ENCODE data around the gene CUBN.

CUBN gene

GRCh38 chr10:17100586-17100985 lies 29.0 kb downstream of the CUBN start:
- no peak for DNase-seq (ENCODE audit: low read depth)
- H3K4me3 ChIP-seq (ENCODE audit: low read length), result no peak overlapping the region
- TF ChIP-seq, protein P1, sequence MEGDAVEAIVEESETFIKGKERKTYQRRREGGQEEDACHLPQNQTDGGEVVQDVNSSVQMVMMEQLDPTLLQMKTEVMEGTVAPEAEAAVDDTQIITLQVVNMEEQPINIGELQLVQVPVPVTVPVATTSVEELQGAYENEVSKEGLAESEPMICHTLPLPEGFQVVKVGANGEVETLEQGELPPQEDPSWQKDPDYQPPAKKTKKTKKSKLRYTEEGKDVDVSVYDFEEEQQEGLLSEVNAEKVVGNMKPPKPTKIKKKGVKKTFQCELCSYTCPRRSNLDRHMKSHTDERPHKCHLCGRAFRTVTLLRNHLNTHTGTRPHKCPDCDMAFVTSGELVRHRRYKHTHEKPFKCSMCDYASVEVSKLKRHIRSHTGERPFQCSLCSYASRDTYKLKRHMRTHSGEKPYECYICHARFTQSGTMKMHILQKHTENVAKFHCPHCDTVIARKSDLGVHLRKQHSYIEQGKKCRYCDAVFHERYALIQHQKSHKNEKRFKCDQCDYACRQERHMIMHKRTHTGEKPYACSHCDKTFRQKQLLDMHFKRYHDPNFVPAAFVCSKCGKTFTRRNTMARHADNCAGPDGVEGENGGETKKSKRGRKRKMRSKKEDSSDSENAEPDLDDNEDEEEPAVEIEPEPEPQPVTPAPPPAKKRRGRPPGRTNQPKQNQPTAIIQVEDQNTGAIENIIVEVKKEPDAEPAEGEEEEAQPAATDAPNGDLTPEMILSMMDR (conservative IDR thresholded peaks at IDR 0.05; ENCODE audit: low read depth, low read length), result no peak

DNA sequence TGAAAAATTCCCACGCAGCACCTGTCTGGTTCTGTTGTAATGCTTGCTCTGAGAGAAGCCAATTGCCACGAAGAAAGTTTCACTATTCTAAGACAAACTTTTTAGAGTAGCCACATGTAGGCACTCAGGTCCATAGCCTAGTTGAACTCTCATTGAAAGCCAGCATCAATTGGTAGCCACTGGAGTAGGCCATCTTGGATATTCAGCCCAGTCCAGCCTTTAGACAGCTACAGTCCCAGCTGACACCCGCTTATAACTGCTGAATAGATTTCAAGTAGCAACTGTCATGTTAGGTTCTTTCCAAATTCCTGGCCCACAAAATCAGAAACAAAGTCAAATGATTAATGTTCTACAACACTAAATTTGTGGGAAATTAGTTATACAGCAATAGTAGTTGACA lies 31.6 kb downstream of the CUBN start:
- no peak for DNase-seq (ENCODE audit: low read depth)
- TF ChIP-seq, protein P1 (conservative IDR thresholded peaks at IDR 0.05; ENCODE audit: low read depth, low read length), result no peak
- no peak overlapping the region for H3K4me3 ChIP-seq (ENCODE audit: low read length)

DNA sequence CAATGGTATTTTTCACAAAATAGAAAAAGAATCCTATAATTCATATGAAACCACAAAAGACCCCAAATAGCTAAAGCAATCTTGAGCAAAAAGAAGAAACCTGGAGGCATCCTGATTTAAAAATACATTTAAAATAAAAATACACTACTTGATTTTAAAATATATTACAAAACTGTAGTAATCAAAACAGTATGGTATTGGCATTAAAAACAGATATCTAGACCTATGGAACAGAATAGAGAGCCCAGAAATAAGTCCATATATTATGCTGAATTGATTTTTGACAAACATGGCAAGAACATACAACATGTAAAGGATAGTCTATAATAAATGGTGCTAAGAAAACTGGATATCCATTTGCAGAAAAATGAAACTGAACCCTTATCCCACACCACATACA lies 34.8 kb downstream of the CUBN start:
- TF ChIP-seq, protein P1 (conservative IDR thresholded peaks at IDR 0.05; ENCODE audit: low read depth, low read length), result no peak
- DNase-seq (ENCODE audit: low read depth), result no peak

GRCh38 chr10:17092986-17093803 lies 36.4 kb downstream of the CUBN start:
- no peak overlapping the region for H3K4me3 ChIP-seq (ENCODE audit: low read length)
- TF ChIP-seq, protein P1 (conservative IDR thresholded peaks at IDR 0.05; ENCODE audit: low read depth, low read length), result no peak
- no peak for DNase-seq (ENCODE audit: low read depth)

More for the DNA sequence above, 34.8 kb downstream of the CUBN start:
- H3K4me3 ChIP-seq (ENCODE audit: low read length), result no peak overlapping the region

- DNase-seq (ENCODE audit: low read depth), result no peak
- TF ChIP-seq, protein P1 (conservative IDR thresholded peaks at IDR 0.05; ENCODE audit: low read depth, low read length), result no peak
- no peak overlapping the region for H3K4me3 ChIP-seq (ENCODE audit: low read length)
Observed at GRCh38 chr10:17092216-17092944, 37.2 kb downstream of the CUBN start.

GRCh38 chr10:17088118-17088806 lies 41.3 kb downstream of the CUBN start:
- DNase-seq (ENCODE audit: low read depth), result no peak
- no peak overlapping the region for H3K4me3 ChIP-seq (ENCODE audit: low read length)
- TF ChIP-seq, protein P1 (conservative IDR thresholded peaks at IDR 0.05; ENCODE audit: low read depth, low read length), result no peak

Measured in retinal pigment epithelial cell (primary cell).